Ureter (tissue), 1 donor: ENCODE results near the gene GCNT2. TPM values are rescaled to one million over a fixed set of nuclear protein-coding genes. Genes with fewer than 3 reads are reported as not detected.
"Not testable (repeated sequence)": the region's sequence is repeated elsewhere in the genome, so short reads cannot be mapped to it uniquely, and the experiment has no call there.

Source experiments
- DNase-seq: peaks from one replicate; pipeline ENCODE4 v3.0.0-alpha.2; 2020; ENCODE audit warnings: low spot score
- total RNA-seq: library from RNA; stranded (reverse); gene quantifications from one replicate; pipeline ENCODE4 v1.2.4, GENCODE V29; 2023
- donor health status: DM: yes; HTN: yes; CAD: no.

GCNT2 gene
- 3.1 TPM for total RNA-seq

DNA sequence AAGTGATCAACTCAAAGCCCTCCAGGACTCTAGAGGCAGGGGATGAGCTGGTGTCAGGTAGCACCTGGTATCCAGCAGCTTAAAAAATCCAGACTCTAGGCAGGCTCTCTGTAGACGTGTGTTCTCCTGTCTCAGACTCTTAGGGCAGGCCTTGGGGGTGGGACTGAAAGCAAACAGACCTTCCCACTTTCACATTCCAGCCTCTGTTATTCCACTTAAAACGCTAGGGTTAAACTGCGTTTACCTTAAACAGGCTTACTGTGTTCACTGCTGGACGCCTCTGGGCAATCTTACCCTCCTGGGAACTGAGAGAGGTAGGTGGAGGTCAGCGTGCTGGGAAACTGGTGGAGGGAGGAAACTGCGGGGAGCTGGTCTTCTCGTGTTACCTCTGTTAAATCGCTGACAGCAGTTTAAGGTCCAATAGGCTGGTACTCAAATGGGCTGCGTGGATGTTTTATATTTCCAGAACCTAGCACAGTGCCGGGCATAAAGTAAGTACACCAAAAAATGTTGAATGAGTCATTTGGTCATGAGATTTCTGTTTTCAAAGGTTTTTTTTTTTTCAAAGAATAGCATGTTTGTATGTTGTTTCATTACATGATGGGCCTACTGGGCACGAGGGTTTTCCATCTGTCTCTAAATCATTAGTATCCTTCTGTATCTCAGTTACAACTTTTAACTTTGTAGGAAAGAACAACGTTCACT lies at the start of gene GCNT2:
TSS of gene GCNT2 (plus strand) at position 248 of the 705 bp plus-strand sequence. CDS start 7,561 bp downstream, outside the sequence.
- DNase-seq, result no peak

DNA sequence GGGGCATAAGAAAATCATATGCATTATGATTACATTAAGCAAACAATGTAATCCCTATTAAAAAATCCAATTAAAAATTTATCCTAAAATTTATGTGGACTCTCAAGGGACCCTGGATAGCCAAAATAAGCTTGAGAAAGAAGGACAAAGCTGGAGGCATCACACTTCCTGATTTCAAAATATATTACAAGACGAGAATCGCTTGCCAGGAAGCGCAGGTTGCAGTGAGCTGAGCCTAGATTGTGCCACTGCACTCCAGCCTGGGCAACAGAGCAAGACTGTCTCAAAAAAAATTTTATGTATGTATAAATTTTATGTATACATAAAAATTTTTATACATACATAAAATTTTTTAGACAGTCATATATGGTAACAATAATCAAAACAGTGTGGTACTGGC lies 48.5 kb upstream of the GCNT2 start:
- DNase-seq, result no peak

DNA sequence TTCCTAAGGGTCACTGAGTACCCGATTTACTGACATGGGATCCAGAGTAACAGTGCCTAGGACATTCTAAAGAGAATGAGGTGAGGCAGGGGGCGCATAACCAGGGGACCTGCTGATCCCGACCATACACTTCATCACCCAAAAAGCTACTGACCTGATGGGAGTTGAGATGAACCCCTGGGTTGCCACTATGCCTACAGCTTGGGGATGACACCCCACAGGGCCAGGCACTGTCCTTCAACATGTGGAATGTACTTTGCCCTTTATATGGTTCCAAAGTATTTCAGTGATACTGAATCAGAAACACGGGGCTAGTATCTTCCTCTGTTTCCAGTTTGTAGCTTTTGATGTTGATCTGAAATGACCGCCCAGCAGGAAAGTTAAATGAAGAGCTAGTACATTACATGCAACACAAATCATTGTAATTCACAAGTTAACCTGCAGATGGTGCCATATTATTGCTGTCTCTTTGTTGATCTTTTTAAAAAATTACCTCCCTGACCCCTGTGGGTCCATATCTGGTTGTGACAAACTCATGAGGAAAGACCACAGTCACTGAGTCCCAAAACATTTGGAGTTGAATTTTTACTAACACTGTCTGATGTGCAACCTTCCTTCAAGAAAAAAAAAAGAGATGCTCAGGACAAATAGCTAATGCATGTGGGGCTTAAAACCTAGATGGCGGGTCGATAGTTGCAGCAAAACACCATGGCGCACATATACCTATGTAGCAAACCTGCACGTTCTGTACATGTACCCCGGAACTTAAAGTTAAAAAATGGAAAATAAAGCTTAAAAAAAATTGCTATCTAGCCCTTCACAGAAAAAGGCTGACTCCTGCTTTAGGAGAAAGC lies 42.7 kb upstream of the GCNT2 start:
- no peak for DNase-seq

DNA sequence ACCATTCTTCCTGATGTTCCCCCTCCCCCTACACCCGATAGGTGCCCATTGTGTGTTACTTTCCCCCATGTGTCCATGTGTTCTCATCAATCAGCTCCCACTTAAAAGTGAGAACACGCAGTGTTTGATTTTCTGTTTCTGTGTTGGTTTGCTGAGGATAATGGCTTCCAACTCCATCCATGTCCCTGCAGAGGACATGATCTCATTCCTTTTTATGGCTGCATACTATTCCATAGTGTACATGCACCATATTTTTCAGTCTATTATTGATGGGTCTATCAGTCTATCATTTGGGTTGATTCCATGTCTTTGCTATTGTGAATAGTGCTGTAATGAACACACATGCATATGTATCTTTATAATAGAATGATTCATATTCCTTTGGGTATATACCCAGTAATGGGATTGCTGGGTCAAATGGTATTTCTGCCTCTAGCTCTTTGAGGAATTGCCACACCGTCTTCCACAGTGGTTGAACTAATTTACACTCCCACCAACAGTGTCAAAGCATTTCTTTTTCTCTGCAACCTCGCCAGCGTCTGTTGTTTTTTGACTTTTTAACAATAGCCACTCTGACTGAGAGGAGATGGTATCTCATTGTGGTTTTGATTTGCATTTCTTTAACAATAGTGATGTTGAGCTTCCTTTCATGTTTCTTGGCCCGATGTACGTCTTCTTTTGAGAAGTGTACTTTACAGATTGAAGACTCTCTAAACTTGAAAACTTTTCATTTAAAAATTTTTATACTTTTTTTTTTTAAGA lies 41.0 kb upstream of the GCNT2 start:
- DNase-seq, result no peak

DNA sequence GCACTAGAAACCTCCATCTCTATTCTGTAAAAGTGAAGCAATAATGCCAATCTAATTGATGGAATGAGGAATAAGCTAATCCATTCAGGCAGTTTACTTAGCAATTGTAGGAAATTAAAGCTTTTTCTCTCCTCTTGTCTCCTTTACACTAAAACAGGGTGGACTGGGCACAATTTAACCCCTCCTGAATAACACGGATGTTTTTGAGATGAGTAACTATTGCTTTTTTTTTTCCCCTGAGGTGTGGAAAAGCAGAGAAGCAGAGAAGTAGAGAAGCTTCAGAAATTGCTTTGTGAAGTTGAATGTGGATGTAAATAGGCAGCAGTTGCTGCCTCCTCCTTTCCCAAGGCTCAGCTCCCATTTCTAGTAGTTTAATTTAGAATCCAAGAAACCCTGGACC lies 40.0 kb upstream of the GCNT2 start:
- no peak for DNase-seq

DNA sequence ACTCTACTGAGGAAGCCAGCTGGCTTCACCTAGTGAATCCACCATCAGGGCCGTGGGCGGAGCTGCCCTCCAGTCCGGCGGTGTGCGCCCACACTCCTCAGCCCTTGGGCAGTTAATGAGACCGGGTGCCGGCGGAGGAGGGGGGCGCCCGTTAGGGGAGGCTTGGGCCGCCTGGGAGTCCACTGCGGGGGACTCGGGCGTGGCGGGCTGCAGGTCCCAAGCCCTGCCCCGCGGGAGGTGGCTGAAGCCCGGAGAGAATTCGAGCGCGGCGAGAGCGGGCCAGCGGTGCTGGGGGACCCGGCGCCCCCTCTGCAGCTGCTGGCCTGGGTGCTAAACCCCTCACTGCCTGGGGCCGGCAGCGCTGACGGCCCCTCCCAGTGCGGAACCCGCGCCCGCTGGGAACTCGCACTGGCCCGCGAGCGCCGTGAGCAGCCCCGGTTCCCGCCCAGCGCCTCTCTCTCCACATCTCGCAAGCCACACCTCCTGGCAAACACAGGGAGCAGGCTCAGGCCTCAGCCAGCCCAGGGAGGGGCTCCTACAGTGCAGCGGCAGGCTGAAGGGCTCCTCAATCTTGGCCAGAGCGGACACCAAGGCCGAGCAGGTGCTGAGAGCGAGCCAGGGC lies 38.4 kb upstream of the GCNT2 start:
- DNase-seq, result no peak

DNA sequence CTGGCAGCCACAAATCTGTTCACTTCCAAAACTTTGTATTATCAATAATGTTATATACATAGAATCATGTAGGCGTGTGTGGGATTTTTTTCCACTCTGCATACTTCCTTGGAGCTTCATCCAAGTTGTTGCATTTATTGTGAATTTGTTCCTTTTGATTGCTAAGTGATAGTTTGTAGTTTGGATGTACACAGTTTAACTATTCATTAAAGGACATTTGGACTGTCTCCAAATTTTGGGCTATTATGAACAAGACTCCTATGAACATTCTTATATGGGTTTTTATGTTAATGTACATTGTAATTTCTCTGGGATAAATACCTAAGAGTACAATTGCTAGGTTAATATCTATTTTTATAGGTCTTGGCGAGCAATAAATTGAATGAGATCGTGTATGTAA lies 36.2 kb upstream of the GCNT2 start:
- DNase-seq, result no peak

DNA sequence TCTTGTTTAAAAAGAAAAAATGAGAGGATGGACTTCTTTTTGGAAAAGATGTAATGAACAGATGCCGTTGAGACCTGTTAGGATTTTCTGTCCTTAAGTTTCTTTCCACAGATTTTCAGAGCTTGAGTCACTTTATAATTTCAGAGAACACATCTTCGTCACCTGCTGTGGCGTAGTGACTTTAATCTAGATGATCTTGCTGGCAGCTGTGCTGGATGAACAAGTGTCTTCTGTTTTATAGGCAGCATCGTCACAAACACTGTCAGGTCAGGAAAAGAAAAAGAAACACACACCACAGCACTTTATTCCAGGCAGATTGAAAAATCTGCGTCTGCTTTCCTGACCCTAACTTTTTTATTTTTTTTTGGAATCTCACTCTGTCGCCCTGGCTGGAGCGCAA lies 35.7 kb upstream of the GCNT2 start:
- DNase-seq, result no peak

DNA sequence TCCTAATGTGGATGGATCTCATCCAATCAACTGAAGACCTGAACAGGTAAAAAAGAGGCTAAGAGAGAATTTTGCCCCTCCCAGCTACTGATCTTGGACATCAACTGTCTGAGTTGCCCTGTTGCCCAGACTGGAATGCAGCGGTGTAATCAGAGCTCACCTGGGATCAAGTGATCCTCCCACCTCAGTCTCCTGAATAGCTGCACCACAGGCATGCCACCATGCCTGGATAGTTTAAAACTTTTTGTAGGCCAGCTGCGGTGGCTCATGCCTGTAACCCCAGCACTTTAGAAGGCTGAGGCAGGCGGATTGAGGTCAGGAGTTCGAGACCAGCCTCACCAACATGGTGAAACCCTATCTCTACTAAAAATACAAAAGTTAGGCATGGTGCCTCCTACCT lies 34.9 kb upstream of the GCNT2 start:
- DNase-seq, result no peak

DNA sequence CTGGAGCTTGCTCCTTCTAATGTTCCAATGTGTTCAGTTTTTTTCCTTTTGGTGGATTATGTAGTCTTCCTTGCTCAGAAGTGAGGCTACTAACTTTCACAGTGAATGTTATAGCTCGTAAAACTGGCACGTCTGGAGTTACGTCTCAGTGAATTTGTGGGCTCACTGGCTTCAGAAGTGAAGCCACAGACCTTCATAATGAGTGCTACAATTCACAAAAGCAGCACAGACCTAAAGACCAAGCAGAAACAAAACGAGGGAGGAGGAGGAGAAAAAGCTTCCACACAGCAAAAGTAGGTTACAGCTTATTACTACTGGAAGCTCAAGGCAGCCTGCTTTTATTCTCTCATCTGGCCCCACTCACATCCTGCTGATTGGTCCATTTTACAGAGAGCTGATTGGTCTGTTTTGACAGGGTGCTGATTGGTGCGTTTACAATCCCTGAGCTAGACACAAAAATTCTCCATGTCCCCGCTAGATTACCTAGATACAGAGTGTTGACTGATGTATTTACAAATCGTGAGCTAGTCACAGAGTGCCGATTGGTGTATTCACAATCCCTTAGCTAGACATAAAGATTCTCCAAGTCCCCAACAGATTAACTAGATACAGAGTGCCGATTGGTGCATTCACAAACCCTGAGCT lies 34.1 kb upstream of the GCNT2 start:
- DNase-seq, result not testable (repeated sequence)

DNA sequence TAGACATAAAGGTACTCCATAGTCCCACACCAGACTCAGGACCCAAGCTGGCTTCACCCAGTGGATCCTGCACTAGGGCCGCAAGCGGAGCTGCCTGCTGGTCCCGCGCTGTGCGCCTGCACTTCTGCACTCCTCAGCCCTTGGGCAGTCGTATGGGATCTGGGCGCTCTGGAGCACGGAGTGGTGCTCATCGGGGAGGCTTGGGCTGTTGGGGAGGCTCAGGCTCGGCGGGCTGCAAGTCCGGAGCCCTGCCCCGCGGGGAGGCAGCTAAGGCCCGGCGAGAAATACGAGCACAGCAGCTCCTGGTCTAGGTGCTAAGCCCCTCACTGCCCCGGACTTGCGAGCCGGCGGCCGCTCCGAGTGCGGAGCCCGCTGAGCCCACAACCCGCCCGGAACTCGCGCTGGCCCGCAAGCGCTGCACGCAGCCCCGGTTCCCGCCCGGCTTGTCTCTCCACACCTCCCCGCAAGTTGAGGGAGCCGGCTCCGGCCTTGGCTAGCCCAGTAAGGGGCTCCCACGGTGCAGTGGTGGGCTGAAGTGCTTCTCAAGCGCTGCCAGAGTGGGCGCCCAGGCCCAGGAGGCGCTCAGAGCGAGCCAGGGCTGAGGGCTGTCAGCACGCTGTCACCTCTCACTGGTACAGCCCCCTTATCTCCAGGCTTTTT lies 33.4 kb upstream of the GCNT2 start:
- no peak for DNase-seq

DNA sequence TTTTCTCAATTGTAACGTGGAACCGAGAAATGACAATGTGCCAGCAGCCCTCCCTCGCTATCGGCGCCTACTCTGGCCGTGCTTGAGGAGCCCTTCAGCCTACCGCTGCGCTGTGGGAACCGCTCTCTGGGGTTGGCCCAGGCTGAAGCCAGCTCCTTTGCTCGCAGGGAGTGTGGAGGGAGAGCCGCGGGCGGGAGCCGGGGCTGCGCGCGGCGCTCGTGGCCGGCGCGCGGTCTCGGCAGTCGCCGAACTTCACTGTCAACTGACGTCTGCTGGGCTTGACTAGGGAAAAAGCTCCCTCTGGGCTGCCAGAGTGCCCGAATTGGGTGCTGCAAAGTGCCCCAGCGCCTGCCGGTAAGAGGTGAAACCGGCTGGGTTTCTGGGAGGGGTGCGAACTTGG lies 29.7 kb upstream of the GCNT2 start:
- DNase-seq, result no peak

DNA sequence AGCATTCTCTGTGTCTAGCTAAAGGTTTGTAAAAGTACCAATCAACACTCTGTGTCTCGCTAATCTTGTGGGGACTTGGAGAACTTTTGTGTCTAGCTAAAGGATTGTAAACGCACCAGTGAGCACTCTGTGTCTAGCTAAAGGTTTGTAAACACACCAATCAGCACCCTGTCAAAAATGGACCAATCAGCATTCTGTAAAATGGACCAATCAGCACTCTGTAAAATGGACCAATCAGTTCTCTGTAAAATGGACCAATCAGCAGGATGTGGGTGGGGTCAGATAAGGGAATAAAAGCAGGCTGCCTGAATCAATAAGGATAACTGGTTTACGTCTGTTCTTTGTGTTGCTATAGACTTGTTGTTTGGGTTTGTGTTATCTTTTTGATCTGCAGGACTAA lies 29.2 kb upstream of the GCNT2 start:
- DNase-seq, result not testable (repeated sequence)

DNA sequence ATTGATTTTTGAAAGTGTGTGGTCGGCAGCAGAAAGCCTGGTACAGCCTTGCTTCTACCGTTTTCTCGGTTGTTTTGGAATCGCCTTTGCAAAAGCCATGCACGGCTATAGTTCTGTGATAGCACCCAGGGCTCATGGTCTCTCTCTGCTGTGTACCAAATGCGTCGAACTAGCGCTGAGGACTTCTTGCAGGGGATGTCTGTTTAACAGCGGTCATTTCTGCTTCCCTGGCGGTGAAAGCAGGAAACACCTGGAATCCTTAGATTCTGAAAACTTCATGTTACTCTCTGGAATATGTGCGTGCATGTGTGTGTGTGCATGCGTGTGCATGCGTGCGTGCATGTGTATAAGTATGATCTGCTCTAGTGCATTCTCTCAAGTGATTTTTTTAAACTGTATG lies 26.1 kb upstream of the GCNT2 start:
- DNase-seq, result no peak

DNA sequence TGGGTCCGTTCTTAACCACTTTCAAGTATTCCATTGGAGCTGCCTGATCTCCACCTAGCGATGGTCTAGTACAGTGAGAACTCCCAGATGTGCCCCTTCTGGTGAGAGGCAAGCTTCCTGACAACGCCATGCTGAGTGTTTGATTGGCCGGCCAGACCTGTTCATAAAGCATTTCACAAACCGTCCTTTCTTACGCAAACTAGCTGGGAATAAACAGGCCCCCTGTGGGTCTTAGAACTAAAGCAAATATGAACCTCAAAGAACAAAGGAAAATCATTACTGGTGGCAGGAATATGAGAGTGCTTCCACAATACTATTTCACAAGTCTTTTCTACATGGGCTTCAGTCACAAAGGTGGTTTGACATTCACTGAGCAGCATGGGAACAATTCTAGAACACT lies 15.6 kb upstream of the GCNT2 start:
- no peak for DNase-seq

DNA sequence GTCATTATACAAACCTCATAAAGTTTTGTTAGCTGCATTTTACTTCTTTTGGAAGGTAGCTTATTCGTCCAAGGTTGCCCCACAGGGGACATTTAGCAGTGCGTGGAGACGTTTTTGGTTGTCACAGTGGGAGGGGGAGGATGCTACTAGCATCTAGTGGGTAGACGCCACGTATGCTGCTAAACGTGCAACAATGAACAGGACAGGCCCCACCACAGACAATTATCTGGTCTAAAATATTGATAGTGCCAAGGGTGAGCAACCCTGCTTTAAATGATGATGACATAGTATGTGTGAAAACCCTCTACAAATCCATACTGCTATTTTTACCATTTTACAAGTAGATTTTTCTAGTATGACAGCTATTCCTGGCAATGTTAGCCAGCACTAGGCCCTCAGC lies 13.9 kb upstream of the GCNT2 start:
- no peak for DNase-seq

DNA sequence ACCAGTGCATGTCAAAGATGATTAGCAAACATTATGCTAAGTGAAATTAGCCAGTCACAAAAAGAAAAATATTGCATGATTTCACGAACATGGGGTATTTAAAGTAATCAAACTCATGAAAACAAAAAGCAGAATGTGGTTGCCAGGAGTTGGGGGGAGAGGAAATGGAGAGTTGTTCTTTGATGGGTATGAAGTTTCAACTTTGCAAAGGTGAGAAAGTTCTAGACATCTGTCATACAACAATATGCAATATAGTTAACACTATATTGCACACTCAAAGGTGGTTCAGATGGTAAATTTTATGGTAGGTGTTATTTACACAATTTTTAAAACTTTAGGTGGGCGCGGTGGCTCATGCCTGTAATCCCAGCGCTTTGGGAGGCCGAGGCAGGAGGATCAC lies 13.4 kb upstream of the GCNT2 start:
- no peak for DNase-seq

DNA sequence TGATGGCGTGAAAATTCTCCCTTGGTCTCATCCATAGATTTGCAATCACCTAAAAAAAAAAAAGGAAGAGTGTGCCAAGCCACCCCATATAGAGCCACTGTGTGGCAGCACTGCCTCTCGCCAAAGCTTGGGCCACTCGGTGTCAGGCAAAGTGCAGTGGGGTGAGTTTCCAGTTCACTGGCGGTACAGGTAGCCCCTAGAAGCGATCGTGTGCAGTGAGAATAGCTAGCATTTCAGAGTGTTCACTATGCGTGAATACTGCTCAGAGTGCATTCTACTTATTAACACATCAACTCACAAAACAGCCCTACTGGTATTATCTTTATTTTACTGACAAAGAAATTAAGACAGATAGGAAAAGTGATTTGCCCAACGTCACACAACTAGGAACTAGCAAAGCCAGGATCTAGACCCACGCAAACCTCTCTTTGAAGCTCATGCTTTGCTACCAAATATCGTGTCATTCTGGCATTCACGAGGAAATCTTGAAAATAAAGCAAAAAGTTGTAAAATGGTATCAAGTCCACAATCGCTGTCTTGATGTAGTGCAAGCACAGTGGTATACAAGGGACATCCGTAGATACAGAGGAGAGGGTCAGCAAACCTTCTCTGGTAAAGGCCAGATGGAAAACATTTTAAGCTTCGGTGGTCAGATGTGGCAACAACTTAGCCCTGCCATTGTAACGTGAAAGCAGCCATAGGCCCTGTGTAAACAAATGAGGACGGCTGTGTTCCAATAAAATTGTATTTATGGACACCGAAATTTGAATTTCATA lies 10.4 kb upstream of the GCNT2 start:
- DNase-seq, result peak; percentile 67

DNA sequence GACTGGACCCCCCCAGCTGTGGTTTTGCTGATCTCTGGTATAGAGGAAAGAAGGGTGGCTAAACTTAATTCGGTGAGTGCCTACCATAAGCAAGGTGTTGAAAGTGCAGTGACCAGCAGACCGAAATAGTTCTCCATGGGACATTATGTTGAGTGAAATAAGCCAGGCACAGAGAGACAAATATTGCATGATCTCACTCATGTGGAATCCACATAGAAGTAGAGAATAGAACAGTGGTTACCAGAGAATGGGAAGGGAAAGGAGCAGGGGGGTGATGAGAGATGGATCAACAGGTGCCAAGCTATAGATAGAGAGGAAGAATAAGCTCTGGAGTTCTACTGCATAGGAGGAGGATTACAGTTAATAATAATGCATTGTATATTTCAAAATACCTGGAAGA lies 9.7 kb upstream of the GCNT2 start:
- DNase-seq, result no peak

DNA sequence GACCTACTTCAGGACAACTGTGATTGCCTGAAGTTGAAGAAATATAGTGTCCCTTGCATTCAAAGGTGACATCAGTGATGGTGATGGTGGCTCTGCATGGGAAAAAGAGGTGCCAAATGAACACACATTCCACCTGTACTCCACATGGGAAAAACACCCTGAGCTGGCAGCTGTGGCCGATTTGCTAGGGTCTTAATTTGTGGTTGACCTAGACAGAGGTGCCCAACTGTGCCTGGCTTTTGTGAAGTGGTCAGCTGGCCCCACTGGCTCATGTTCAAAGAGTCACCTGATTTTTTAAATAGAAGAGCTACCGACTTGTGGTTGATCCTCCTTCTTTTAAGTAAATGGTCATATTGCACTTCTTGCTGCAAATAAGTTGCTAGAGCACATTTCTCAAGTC lies 7.6 kb upstream of the GCNT2 start:
- DNase-seq, result no peak
